Endometrial microvascular endothelial cells (primary cell): Measurements from ENCODE around the gene PSMA1. TPM values are rescaled to one million over a fixed set of nuclear protein-coding genes. Genes with fewer than 3 reads are reported as not detected.
"Not testable (repeated sequence)": the region's sequence is repeated elsewhere in the genome, so short reads cannot be mapped to it uniquely, and the experiment has no call there.

Source experiments
- in situ Hi-C: cut with HindIII; loops from 2 replicates; pipeline ENCODE4 v1.10.0; 2017; ENCODE audit warnings: low sequenced_read_pairs, low pct_unique_long_range_greater_than_20kb; ENCODE audit errors: inconsistent ontology term
- total RNA-seq: library from RNA; depleted of rRNA; stranded (reverse); fragments of >200 nt; gene quantifications from one replicate; pipeline ENCODE4 v1.2.3, GENCODE V29; 2015; ENCODE audit errors: inconsistent ontology term

Gene PSMA1
- total RNA-seq, 1 donor from 2014 or later: 254 TPM

- in situ Hi-C loops: no loop called here
These were observed 18.2 kb upstream of the PSMA1 start for GRCh38 chr11:14538271-14538925.

- in situ Hi-C loops: no loop called here
These were observed 17.0 kb upstream of the PSMA1 start for GRCh38 chr11:14537134-14537599.

GRCh38 chr11:14535166-14535565 lies 15.0 kb upstream of the PSMA1 start:
- in situ Hi-C loops: not testable (repeated sequence)

GRCh38 chr11:14529951-14530350 lies 9.8 kb upstream of the PSMA1 start:
- in situ Hi-C loops: no loop called here

GRCh38 chr11:14529321-14529720 lies 9.1 kb upstream of the PSMA1 start:
- in situ Hi-C loops: no loop called here

GRCh38 chr11:14522801-14523200 lies 2.6 kb upstream of the PSMA1 start:
- in situ Hi-C loops: no loop called here

GRCh38 chr11:14522245-14522644 lies 2.1 kb upstream of the PSMA1 start:
- in situ Hi-C loops: no loop called here

GRCh38 chr11:14520747-14521151 lies 563 bp upstream of the PSMA1 start:
- in situ Hi-C loops: no loop called here

- in situ Hi-C loops: no loop called here
These were observed 629 bp downstream of the PSMA1 start for GRCh38 chr11:14519597-14519916.

- in situ Hi-C loops: no loop called here
These were observed 1.4 kb downstream of the PSMA1 start for GRCh38 chr11:14518820-14519219.

GRCh38 chr11:14513800-14514199 lies 6.4 kb downstream of the PSMA1 start:
- in situ Hi-C loops: no loop called here

GRCh38 chr11:14506532-14506931 lies 13.7 kb downstream of the PSMA1 start:
- in situ Hi-C loops: no loop called here

- in situ Hi-C loops: no loop called here
These were observed 17.2 kb downstream of the PSMA1 start for GRCh38 chr11:14503023-14503422.

- in situ Hi-C loops: no loop called here
These were observed 18.1 kb downstream of the PSMA1 start for GRCh38 chr11:14502039-14502438.

- in situ Hi-C loops: no loop called here
These were observed 20.0 kb downstream of the PSMA1 start for GRCh38 chr11:14500181-14500651.

- in situ Hi-C loops: no loop called here
These were observed 20.5 kb downstream of the PSMA1 start, which contains the start of gene COPB1 for GRCh38 chr11:14499560-14500180. COPB1 (minus strand) TSS chr11:14499811; CDS start chr11:14498928, 883 bp downstream.

- in situ Hi-C loops: no loop called here
These were observed 21.0 kb downstream of the PSMA1 start for GRCh38 chr11:14499178-14499559.

GRCh38 chr11:14480716-14481115 lies 39.5 kb downstream of the PSMA1 start:
- in situ Hi-C loops: no loop called here

GRCh38 chr11:14471127-14471526 lies 49.1 kb downstream of the PSMA1 start:
- in situ Hi-C loops: loop anchor here (25.0 kb wide), 1 partner anchor 159 kb away; no protein-coding TSS in a partner anchor

- in situ Hi-C loops: loop anchor here (25.0 kb wide), 1 partner anchor 151 kb away; no protein-coding TSS in a partner anchor
These were observed 56.6 kb downstream of the PSMA1 start for GRCh38 chr11:14463623-14464022.
